ENCODE results near the gene TYRO3.
"Not testable (repeated sequence)": the region's sequence is repeated elsewhere in the genome, so short reads cannot be mapped to it uniquely, and the experiment has no call there.

The TYRO3 gene

GRCh38 chr15:41554915-41555314 lies 4.1 kb upstream of the TYRO3 start:
- DNase-seq = no peak

- DNase-seq = no peak
Observed at GRCh38 chr15:41556677-41557076, 2.3 kb upstream of the TYRO3 start.

GRCh38 chr15:41557673-41558399 lies 1.2 kb upstream of the TYRO3 start:
- DNase-seq = peak; percentile 72

- DNase-seq = peak; percentile 54
Observed at GRCh38 chr15:41559239-41559782, 299 bp downstream of the TYRO3 start.

GRCh38 chr15:41560572-41560874 lies 1.5 kb downstream of the TYRO3 start:
- DNase-seq = no peak

GRCh38 chr15:41561104-41561776 lies 2.2 kb downstream of the TYRO3 start:
- DNase-seq = no peak

GRCh38 chr15:41561777-41562145 lies 2.7 kb downstream of the TYRO3 start:
- peak; percentile 54 for DNase-seq

- DNase-seq = no peak
Observed at GRCh38 chr15:41562244-41562643, 3.2 kb downstream of the TYRO3 start.

GRCh38 chr15:41562784-41563198 lies 3.8 kb downstream of the TYRO3 start:
- peak; percentile 66 for DNase-seq

GRCh38 chr15:41564286-41564959 lies 5.4 kb downstream of the TYRO3 start:
- no peak for DNase-seq

GRCh38 chr15:41564960-41565502 lies 6.0 kb downstream of the TYRO3 start:
- no peak for DNase-seq

GRCh38 chr15:41565702-41566101 lies 6.7 kb downstream of the TYRO3 start:
- no peak for DNase-seq

- no peak for DNase-seq
Observed at GRCh38 chr15:41566121-41566885, 7.3 kb downstream of the TYRO3 start.

GRCh38 chr15:41567261-41567660 lies 8.2 kb downstream of the TYRO3 start:
- DNase-seq = no peak

- DNase-seq = no peak
Observed at GRCh38 chr15:41567862-41568261, 8.8 kb downstream of the TYRO3 start.

- no peak for DNase-seq
Observed at GRCh38 chr15:41568350-41569017, 9.5 kb downstream of the TYRO3 start.

GRCh38 chr15:41569232-41569631 lies 10.2 kb downstream of the TYRO3 start:
- not testable (repeated sequence) for DNase-seq

- DNase-seq = no peak
Observed at GRCh38 chr15:41570764-41571163, 11.8 kb downstream of the TYRO3 start.

- no peak for DNase-seq
Observed at GRCh38 chr15:41571948-41572347, 12.9 kb downstream of the TYRO3 start.

GRCh38 chr15:41572866-41573265 lies 13.9 kb downstream of the TYRO3 start:
- DNase-seq = no peak

GRCh38 chr15:41573396-41573795 lies 14.4 kb downstream of the TYRO3 start:
- DNase-seq = no peak

- DNase-seq = no peak
Observed at GRCh38 chr15:41574158-41574557, 15.1 kb downstream of the TYRO3 start.

Data from right forelimb (tissue), 1 donor.